Measurements from ENCODE around the gene OPCML. TPM values are rescaled to one million over a fixed set of nuclear protein-coding genes. Genes with fewer than 3 reads are reported as not detected.

Gene OPCML
- total RNA-seq, 1 experiment from 2014 or later, result not detected

DNA sequence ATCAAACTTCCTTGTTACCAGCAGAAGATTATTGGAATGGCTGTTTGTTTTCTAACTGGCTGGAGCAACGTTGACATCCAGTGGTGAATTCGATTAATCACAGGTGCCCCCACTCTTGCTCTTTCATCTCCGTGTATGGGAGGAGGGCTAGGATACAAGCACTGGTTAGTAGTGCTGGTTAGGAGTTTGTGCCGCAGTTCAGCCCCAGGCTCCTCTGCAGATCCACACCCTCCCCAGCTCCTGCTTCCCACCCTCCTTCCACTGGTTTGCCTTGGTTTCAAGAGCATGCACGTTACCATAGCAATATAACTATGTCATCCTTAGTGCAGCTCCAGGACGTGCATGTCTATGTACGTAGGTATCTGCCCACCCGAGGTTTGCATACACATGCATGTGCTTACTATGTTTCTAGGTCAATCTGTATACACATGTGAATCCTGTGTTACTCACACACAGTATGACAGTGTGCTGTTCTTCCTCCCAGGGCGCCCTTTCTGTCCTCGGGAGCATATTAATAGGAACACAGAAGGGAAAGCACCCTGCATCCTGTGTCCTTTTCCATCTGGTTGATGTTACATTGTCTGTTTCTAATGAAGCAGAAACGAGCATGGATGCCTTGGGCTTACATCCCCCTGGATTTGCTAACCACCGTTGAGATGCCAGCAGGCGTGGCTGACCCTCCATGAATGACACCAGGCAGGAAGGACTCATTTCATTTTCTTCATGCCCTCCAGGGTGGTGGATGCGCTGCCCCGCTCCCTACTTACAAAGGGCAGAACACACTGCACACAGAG, 539.3 kb downstream of the OPCML start:
- Histone ChIP-seq H3K4me2 (ENCODE audit: low read length) (no peak overlapping the region), H3K79me2 (ENCODE audit: low read length) (no peaks in the 10 kb centered on the region), H2AFZ (ENCODE audit: low read length) (no peak overlapping the region), H3K36me3 (ENCODE audit: low read depth, low read length) (no peaks in the 10 kb centered on the region), H3F3A (ENCODE audit: low read length, unreplicated experiment) (no peaks in the 10 kb centered on the region), H4K20me1 (ENCODE audit: low read length) (no peaks in the 10 kb centered on the region), H3K9ac (ENCODE audit: low read length) (no peak overlapping the region), H3K4me1 (ENCODE audit: insufficient read depth, low read length) (no peaks in the 10 kb centered on the region), H3K9me2 (replicated peaks; ENCODE audit: low read length) (no peaks in the 10 kb centered on the region), H3K27me3 (ENCODE audit: low read length) (peaks cover 20% of the 10 kb centered on the region; the same call in 1 of the 2 replicates), H3K27ac (ENCODE audit: low read length) (no peak overlapping the region), H3K4me3 (ENCODE audit: low read length) (no peak overlapping the region), H3K9me3 (ENCODE audit: low read length) (no peaks in the 10 kb centered on the region; the same call in 1 of the 2 replicates)
- intact Hi-C loops (cut with micrococcal nuclease), result no loop called here
- ChIA-PET POLR2A (ENCODE audit: unreplicated experiment) (no interaction called here), CTCF (no interaction called here)
- ATAC-seq, result no peak
- no TSS peak for BruUV-seq (replicated peaks)
- DNase-seq, result no peak
- no peak for TF ChIP-seq EZH2phosphoT487 (IDR thresholded peaks at IDR 0.05; ENCODE audit: borderline replicate concordance, low read length)
- TF ChIP-seq EZH2 (IDR thresholded peaks at IDR 0.05; ENCODE audit: low read length, unreplicated experiment), result no peak
- TF ChIP-seq, protein P1, sequence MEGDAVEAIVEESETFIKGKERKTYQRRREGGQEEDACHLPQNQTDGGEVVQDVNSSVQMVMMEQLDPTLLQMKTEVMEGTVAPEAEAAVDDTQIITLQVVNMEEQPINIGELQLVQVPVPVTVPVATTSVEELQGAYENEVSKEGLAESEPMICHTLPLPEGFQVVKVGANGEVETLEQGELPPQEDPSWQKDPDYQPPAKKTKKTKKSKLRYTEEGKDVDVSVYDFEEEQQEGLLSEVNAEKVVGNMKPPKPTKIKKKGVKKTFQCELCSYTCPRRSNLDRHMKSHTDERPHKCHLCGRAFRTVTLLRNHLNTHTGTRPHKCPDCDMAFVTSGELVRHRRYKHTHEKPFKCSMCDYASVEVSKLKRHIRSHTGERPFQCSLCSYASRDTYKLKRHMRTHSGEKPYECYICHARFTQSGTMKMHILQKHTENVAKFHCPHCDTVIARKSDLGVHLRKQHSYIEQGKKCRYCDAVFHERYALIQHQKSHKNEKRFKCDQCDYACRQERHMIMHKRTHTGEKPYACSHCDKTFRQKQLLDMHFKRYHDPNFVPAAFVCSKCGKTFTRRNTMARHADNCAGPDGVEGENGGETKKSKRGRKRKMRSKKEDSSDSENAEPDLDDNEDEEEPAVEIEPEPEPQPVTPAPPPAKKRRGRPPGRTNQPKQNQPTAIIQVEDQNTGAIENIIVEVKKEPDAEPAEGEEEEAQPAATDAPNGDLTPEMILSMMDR (conservative IDR thresholded peaks at IDR 0.05; ENCODE audit: low read depth, low read length), result no peak

DNA sequence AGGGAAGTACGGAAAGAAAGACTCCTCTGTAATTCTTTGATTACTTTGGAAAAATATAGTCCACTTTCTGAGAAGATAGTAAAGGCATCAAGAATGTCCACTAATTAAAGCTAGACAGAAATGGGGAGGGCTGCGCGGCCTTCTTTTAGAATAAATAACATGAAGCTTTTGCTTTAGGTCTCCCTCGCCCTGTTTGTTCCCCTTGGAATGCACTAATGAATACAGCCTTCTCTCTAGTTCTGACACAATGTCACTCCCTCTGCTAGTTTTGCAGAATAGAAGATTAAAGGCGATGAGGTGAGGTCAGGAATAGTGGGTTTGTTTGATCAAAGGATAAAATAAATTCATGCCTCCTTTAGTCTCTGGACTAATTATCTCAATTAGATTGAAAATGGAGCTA, 543.9 kb downstream of the OPCML start:
- Histone ChIP-seq H4K20me1 (ENCODE audit: low read length) (no peaks in the 10 kb centered on the region), H3K9me3 (ENCODE audit: low read length) (peaks cover 13% of the 10 kb centered on the region; the same call in 1 of the 2 replicates), H3F3A (ENCODE audit: low read length, unreplicated experiment) (no peaks in the 10 kb centered on the region), H3K27me3 (ENCODE audit: low read length) (peaks cover 5% of the 10 kb centered on the region; the same call in 1 of the 2 replicates), H3K9ac (ENCODE audit: low read length) (no peak overlapping the region), H3K4me2 (ENCODE audit: low read length) (no peak overlapping the region), H3K4me1 (ENCODE audit: insufficient read depth, low read length) (no peaks in the 10 kb centered on the region), H2AFZ (ENCODE audit: low read length) (no peak overlapping the region), H3K27ac (ENCODE audit: low read length) (no peak overlapping the region), H3K9me2 (replicated peaks; ENCODE audit: low read length) (no peaks in the 10 kb centered on the region), H3K36me3 (ENCODE audit: low read depth, low read length) (no peaks in the 10 kb centered on the region), H3K4me3 (ENCODE audit: low read length) (no peak overlapping the region), H3K79me2 (ENCODE audit: low read length) (no peaks in the 10 kb centered on the region)
- POLR2A ChIA-PET (ENCODE audit: unreplicated experiment), result no interaction called here
- intact Hi-C loops (cut with micrococcal nuclease), result no loop called here
- no TSS peak for BruUV-seq (replicated peaks)
- CTCF ChIA-PET, result no interaction called here
- TF ChIP-seq EZH2phosphoT487 (IDR thresholded peaks at IDR 0.05; ENCODE audit: borderline replicate concordance, low read length) (no peak), EZH2 (IDR thresholded peaks at IDR 0.05; ENCODE audit: low read length, unreplicated experiment) (no peak)
- TF ChIP-seq, protein P1 (conservative IDR thresholded peaks at IDR 0.05; ENCODE audit: low read depth, low read length), result no peak
- ATAC-seq (no peak), DNase-seq (no peak)

DNA sequence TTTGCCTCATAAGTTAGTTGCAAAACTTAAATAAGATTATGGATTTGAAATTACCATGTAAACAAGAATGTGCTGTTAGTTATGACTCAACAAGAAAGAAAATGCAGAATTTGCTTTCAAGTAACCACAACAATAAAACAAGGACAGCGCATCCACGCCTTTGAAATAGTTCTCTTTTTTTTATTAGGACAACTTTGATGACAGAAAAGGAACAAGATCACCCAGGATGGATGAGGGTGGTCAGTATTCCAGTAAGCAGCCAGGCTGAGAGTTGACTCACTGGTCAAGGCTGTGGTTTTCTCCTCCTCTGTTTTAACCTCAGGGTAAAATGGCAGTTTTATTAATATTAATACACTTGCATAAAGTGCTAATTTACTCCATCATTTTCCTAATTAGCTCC, 544.4 kb downstream of the OPCML start:
- H3K79me2 ChIP-seq (ENCODE audit: low read length), result no peaks in the 10 kb centered on the region
- ChIA-PET CTCF (no interaction called here), POLR2A (ENCODE audit: unreplicated experiment) (no interaction called here)
- H3K4me2 ChIP-seq (ENCODE audit: low read length), result no peak overlapping the region
- TF ChIP-seq, protein P1 (conservative IDR thresholded peaks at IDR 0.05; ENCODE audit: low read depth, low read length), result no peak
- TF ChIP-seq EZH2 (IDR thresholded peaks at IDR 0.05; ENCODE audit: low read length, unreplicated experiment), result no peak
- TF ChIP-seq EZH2phosphoT487 (IDR thresholded peaks at IDR 0.05; ENCODE audit: borderline replicate concordance, low read length), result no peak
- H3K9me3 ChIP-seq (ENCODE audit: low read length), result peaks cover 13% of the 10 kb centered on the region; the same call in 1 of the 2 replicates
- no peak overlapping the region for H3K27ac ChIP-seq (ENCODE audit: low read length)
- no peaks in the 10 kb centered on the region for H3K4me1 ChIP-seq (ENCODE audit: insufficient read depth, low read length)
- H3K9ac ChIP-seq (ENCODE audit: low read length), result no peak overlapping the region
- no peak overlapping the region for H3K4me3 ChIP-seq (ENCODE audit: low read length)
- ATAC-seq (no peak), DNase-seq (no peak)
- peaks cover under 1% of the 10 kb centered on the region; the same call in 1 of the 2 replicates for H3K27me3 ChIP-seq (ENCODE audit: low read length)
- H3K36me3 ChIP-seq (ENCODE audit: low read depth, low read length), result no peaks in the 10 kb centered on the region
- H3F3A ChIP-seq (ENCODE audit: low read length, unreplicated experiment), result no peaks in the 10 kb centered on the region
- intact Hi-C loops (cut with micrococcal nuclease), result no loop called here
- no peaks in the 10 kb centered on the region for H3K9me2 ChIP-seq (replicated peaks; ENCODE audit: low read length)
- H4K20me1 ChIP-seq (ENCODE audit: low read length), result no peaks in the 10 kb centered on the region
- no peak overlapping the region for H2AFZ ChIP-seq (ENCODE audit: low read length)
- BruUV-seq (replicated peaks), result no TSS peak

All from PC-3 (cell line).